Common myeloid progenitor, CD34-positive (primary cell): ENCODE data around the gene GSTA1.
"Not testable (repeated sequence)": the region's sequence is repeated elsewhere in the genome, so short reads cannot be mapped to it uniquely, and the experiment has no call there.

ENCODE experiments used
- CTCF ChIA-PET: fragments of 350-600 bp; sonication (Branson Sonifier 250); formaldehyde crosslinking; loops from one replicate; lab custom pipeline; 2021; ENCODE audit warnings: antibody characterized with exemption; lab: Charles Lee
- POLR2A ChIA-PET: fragments of 350-600 bp; sonication (Branson Sonifier 250); formaldehyde crosslinking; loops from one replicate; lab custom pipeline; 2021; ENCODE audit warnings: antibody characterized with exemption; lab: Charles Lee
- DNase-seq, 3 donors: peaks; one replicate each; pipeline versions ENCODE4 v3.0.0 to v3.0.0-alpha.2; 2013
- H3K27ac ChIP-seq, 2 experiments: 1 replicate in 1 of 2; 2 replicates in 1 of 2; pipeline ENCODE4 v1.7.0; 2013; ENCODE audit warnings: inconsistent platforms in 2 of 2, low read length in 2 of 2, mild to moderate bottlenecking in 2 of 2, low read depth in 1 of 2, moderate library complexity in 1 of 2; ENCODE audit not compliant: severe bottlenecking in 2 of 2, insufficient read depth in 1 of 2, poor library complexity in 1 of 2
- H3K27me3 ChIP-seq, 5 experiments: replicated peaks in 2 of 5; 1 replicate in 3 of 5; 2 replicates in 2 of 5; pipeline versions ENCODE4 v1.6.1 to v1.7.0; 2013; ENCODE audit warnings: low read length in 4 of 5, mild to moderate bottlenecking in 2 of 5, moderate library complexity in 2 of 5, inconsistent platforms in 1 of 5; ENCODE audit not compliant: insufficient read depth in 5 of 5, control insufficient read depth in 4 of 5
- H3K36me3 ChIP-seq, 4 experiments: 1 replicate in 2 of 4; 2 replicates in 2 of 4; pipeline versions ENCODE4 v1.6.1 to v1.7.0; 2013; ENCODE audit warnings: low read length in 3 of 4, control low read depth in 1 of 4, mild to moderate bottlenecking in 1 of 4; ENCODE audit not compliant: control insufficient read depth in 4 of 4, insufficient read depth in 4 of 4
- H3K4me1 ChIP-seq, 4 experiments: 1 replicate in 3 of 4; 2 replicates in 1 of 4; pipeline versions ENCODE4 v1.6.1 to v1.7.1; 2013; ENCODE audit warnings: low read length in 3 of 4, mild to moderate bottlenecking in 3 of 4, control low read depth in 1 of 4, inconsistent platforms in 1 of 4, moderate library complexity in 1 of 4; ENCODE audit not compliant: control insufficient read depth in 4 of 4, insufficient read depth in 4 of 4; ENCODE audit errors: control extremely low read depth in 1 of 4
- H3K4me3 ChIP-seq, 7 experiments: 1 replicate in 4 of 7; 2 replicates in 3 of 7; pipeline versions ENCODE4 v1.5.1 to v1.7.0; 2013; ENCODE audit warnings: mild to moderate bottlenecking in 7 of 7, low read length in 6 of 7, moderate library complexity in 6 of 7, inconsistent platforms in 2 of 7, low read depth in 2 of 7, control low read depth in 1 of 7; ENCODE audit not compliant: insufficient read depth in 4 of 7, control insufficient read depth in 1 of 7; ENCODE audit errors: extremely low read depth in 1 of 7
- H3K9me3 ChIP-seq, 5 experiments: 1 replicate in 4 of 5; 2 replicates in 1 of 5; pipeline versions ENCODE4 v1.6.1 to v1.7.1; 2013; ENCODE audit warnings: low read length in 4 of 5, mild to moderate bottlenecking in 2 of 5, inconsistent platforms in 1 of 5, low read depth in 1 of 5, moderate library complexity in 1 of 5; ENCODE audit not compliant: control insufficient read depth in 4 of 5, insufficient read depth in 2 of 5; ENCODE audit errors: control extremely low read depth in 1 of 5
- WGBS: methylation state at CpG from one replicate; pipeline ENCODE4 v1.1.5; 2013; ENCODE audit not compliant: insufficient coverage; 5-methylcytosine and 5-hydroxymethylcytosine counted together

Gene GSTA1

GRCh38 chr6:52754443-52754842 is 49.2 kb downstream of the GSTA1 start:
- Histone ChIP-seq H3K4me1 (no peaks in the 10 kb centered on the region), H3K27me3 (peaks cover 0 to 6% (median 0%) of the 10 kb centered on the region in 5 experiments), H3K4me3 (no peak overlapping the region), H3K27ac (no peak overlapping the region), H3K9me3 (peaks cover 0 to 3% (median 3%) of the 10 kb centered on the region in 5 experiments), H3K36me3 (no peaks in the 10 kb centered on the region)
- no peak for DNase-seq
- CTCF ChIA-PET = no interaction called here
- POLR2A ChIA-PET = no interaction called here
- 100% methylated on average over 3 of the region's 3 CpGs for WGBS

GRCh38 chr6:52753137-52753536 is 50.5 kb downstream of the GSTA1 start:
- 100% methylated on average over 1 of the region's 2 CpGs for WGBS
- H3K9me3 ChIP-seq, H3K27ac ChIP-seq, H3K4me1 ChIP-seq, H3K4me3 ChIP-seq, CTCF ChIA-PET, H3K36me3 ChIP-seq, DNase-seq, H3K27me3 ChIP-seq, POLR2A ChIA-PET: not testable (repeated sequence)

- H3K9me3 ChIP-seq = peaks cover 0 to 3% (median 3%) of the 10 kb centered on the region in 5 experiments
- DNase-seq = no peak
- no peaks in the 10 kb centered on the region for H3K4me1 ChIP-seq
- POLR2A ChIA-PET = no interaction called here
- H3K36me3 ChIP-seq = no peaks in the 10 kb centered on the region
- no peak overlapping the region for H3K4me3 ChIP-seq
- H3K27me3 ChIP-seq = peaks cover 0 to 6% (median 0%) of the 10 kb centered on the region in 5 experiments
- no peak overlapping the region for H3K27ac ChIP-seq
- CTCF ChIA-PET = interaction anchor here (1.4 kb wide), 1 partner anchor 49 kb away, joined by 3 read pairs; no protein-coding TSS in a partner anchor
Observed at GRCh38 chr6:52752310-52752709, 51.3 kb downstream of the GSTA1 start.

- Histone ChIP-seq H3K4me1 (no peaks in the 10 kb centered on the region), H3K4me3 (no peak overlapping the region), H3K9me3 (peaks cover 0 to 3% (median 3%) of the 10 kb centered on the region in 5 experiments), H3K27me3 (peaks cover 0 to 6% (median 0%) of the 10 kb centered on the region in 5 experiments), H3K27ac (no peak overlapping the region), H3K36me3 (no peaks in the 10 kb centered on the region)
- ChIA-PET CTCF (no interaction called here), POLR2A (no interaction called here)
- no peak for DNase-seq
- WGBS = no CpG with 5 or more reads among the region's 2 CpGs
Observed at GRCh38 chr6:52749556-52750152, 54.0 kb downstream of the GSTA1 start.

- POLR2A ChIA-PET = not testable (repeated sequence)
- 96% methylated on average over 3 of the region's 3 CpGs for WGBS
Observed at GRCh38 chr6:52747301-52747700, 56.3 kb downstream of the GSTA1 start.

GRCh38 chr6:52746213-52746612 is 57.4 kb downstream of the GSTA1 start:
- 100% methylated on average over 4 of the region's 4 CpGs for WGBS
- CTCF ChIA-PET = no interaction called here
- H3K36me3 ChIP-seq = no peaks in the 10 kb centered on the region
- peaks cover 0 to under 1% (median 0%) of the 10 kb centered on the region in 5 experiments for H3K27me3 ChIP-seq
- DNase-seq = peak in 1 of 3 donors; percentile 3
- no peak overlapping the region for H3K4me3 ChIP-seq
- H3K4me1 ChIP-seq = no peaks in the 10 kb centered on the region
- peaks cover 0 to 3% (median 3%) of the 10 kb centered on the region in 5 experiments for H3K9me3 ChIP-seq
- POLR2A ChIA-PET = no interaction called here
- H3K27ac ChIP-seq = no peak overlapping the region

More at GRCh38 chr6:52747301-52747700, 56.3 kb downstream of the GSTA1 start:
- CTCF ChIA-PET, DNase-seq, H3K4me3 ChIP-seq, H3K36me3 ChIP-seq, H3K27ac ChIP-seq, H3K4me1 ChIP-seq, H3K27me3 ChIP-seq, H3K9me3 ChIP-seq: not testable (repeated sequence)

- no peak overlapping the region for H3K4me3 ChIP-seq
- no CpG with 5 or more reads among the region's 1 CpG for WGBS
- H3K36me3 ChIP-seq = no peaks in the 10 kb centered on the region
- CTCF ChIA-PET = no interaction called here
- POLR2A ChIA-PET = no interaction called here
- peaks cover 0 to 5% (median 0%) of the 10 kb centered on the region in 5 experiments for H3K9me3 ChIP-seq
- H3K27me3 ChIP-seq = no peaks in the 10 kb centered on the region
- DNase-seq = no peak
- H3K4me1 ChIP-seq = no peaks in the 10 kb centered on the region
- H3K27ac ChIP-seq = no peak overlapping the region
Observed at GRCh38 chr6:52745764-52746201, 57.8 kb downstream of the GSTA1 start.
